NB4 (cell line): ENCODE results near the gene ZNF230.

Experiments
- DNase-seq: peaks from one replicate; pipeline ENCODE4 v3.0.0; 2010; ENCODE audit warnings: low read depth
- H3K4me3 ChIP-seq: one replicate; pipeline ENCODE4 v1.5.1; 2011; ENCODE audit warnings: mild to moderate bottlenecking, low read depth, low read length, moderate library complexity
- CTCF ChIP-seq: IDR thresholded peaks from one replicate; pipeline ENCODE4 v1.5.1; 2012; ENCODE audit warnings: low read depth, low read length
- MAX ChIP-seq: IDR thresholded peaks from 2 replicates; pipeline ENCODE4 v1.6.1; 2011; ENCODE audit warnings: low read depth, low read length
- MYC ChIP-seq: IDR thresholded peaks from 2 replicates; pipeline ENCODE4 v1.6.1; 2011; ENCODE audit warnings: low read depth, low read length
- POLR2A ChIP-seq: IDR thresholded peaks from 2 replicates; pipeline ENCODE4 v1.6.1; 2011; ENCODE audit warnings: mild to moderate bottlenecking; ENCODE audit not compliant: insufficient read length; ENCODE audit errors: extremely low read depth

ZNF230 gene

GRCh38 chr19:44002212-44002565 is 568 bp upstream of the ZNF230 start:
- no peak for DNase-seq
- peak overlapping the region; percentile 86 for H3K4me3 ChIP-seq
- TF ChIP-seq POLR2A, result no peak
- no peak for TF ChIP-seq CTCF
- TF ChIP-seq MYC, result no peak
- TF ChIP-seq MAX, result no peak

GRCh38 chr19:44003461-44004009 is 778 bp downstream of the ZNF230 start:
- H3K4me3 ChIP-seq, result peak overlapping the region; percentile 86
- TF ChIP-seq MAX, result no peak
- TF ChIP-seq CTCF, result no peak
- TF ChIP-seq MYC, result no peak
- no peak for TF ChIP-seq POLR2A
- DNase-seq, result peak; percentile 66

GRCh38 chr19:44005973-44006372 is 3.2 kb downstream of the ZNF230 start:
- TF ChIP-seq POLR2A (no peak), MYC (no peak), MAX (no peak), CTCF (no peak)
- no peak overlapping the region for H3K4me3 ChIP-seq
- peak; percentile 73 for DNase-seq

GRCh38 chr19:44007473-44007872 is 4.7 kb downstream of the ZNF230 start:
- no peak overlapping the region for H3K4me3 ChIP-seq
- TF ChIP-seq MYC, result no peak
- no peak for TF ChIP-seq POLR2A
- TF ChIP-seq MAX, result no peak
- TF ChIP-seq CTCF, result no peak
- DNase-seq, result no peak

- no peak overlapping the region for H3K4me3 ChIP-seq
- DNase-seq, result no peak
- TF ChIP-seq MYC, result no peak
- TF ChIP-seq CTCF, result no peak
- no peak for TF ChIP-seq POLR2A
- TF ChIP-seq MAX, result no peak
Measured at GRCh38 chr19:44010468-44010867, 7.7 kb downstream of the ZNF230 start.

- DNase-seq, result no peak
- TF ChIP-seq CTCF, result no peak
- TF ChIP-seq MAX, result no peak
- no peak for TF ChIP-seq MYC
- TF ChIP-seq POLR2A, result no peak
- no peak overlapping the region for H3K4me3 ChIP-seq
Measured at GRCh38 chr19:44019498-44019897, 16.7 kb downstream of the ZNF230 start.
